NB4 (cell line): ENCODE measurements around the gene MAGI2.

ENCODE experiments used
- DNase-seq: peaks from one replicate; pipeline ENCODE4 v3.0.0; 2010; ENCODE audit warnings: low read depth
- H3K4me3 ChIP-seq: one replicate; pipeline ENCODE4 v1.5.1; 2011; ENCODE audit warnings: mild to moderate bottlenecking, low read depth, low read length, moderate library complexity
- MAX ChIP-seq: IDR thresholded peaks from 2 replicates; pipeline ENCODE4 v1.6.1; 2011; ENCODE audit warnings: low read depth, low read length
- MYC ChIP-seq: IDR thresholded peaks from 2 replicates; pipeline ENCODE4 v1.6.1; 2011; ENCODE audit warnings: low read depth, low read length
- POLR2A ChIP-seq: IDR thresholded peaks from 2 replicates; pipeline ENCODE4 v1.6.1; 2011; ENCODE audit warnings: mild to moderate bottlenecking; ENCODE audit not compliant: insufficient read length; ENCODE audit errors: extremely low read depth
- TF ChIP-seq, protein P1 (sequence below): IDR thresholded peaks from one replicate; pipeline ENCODE4 v1.5.1; 2012; ENCODE audit warnings: low read depth, low read length

The MAGI2 gene

DNA sequence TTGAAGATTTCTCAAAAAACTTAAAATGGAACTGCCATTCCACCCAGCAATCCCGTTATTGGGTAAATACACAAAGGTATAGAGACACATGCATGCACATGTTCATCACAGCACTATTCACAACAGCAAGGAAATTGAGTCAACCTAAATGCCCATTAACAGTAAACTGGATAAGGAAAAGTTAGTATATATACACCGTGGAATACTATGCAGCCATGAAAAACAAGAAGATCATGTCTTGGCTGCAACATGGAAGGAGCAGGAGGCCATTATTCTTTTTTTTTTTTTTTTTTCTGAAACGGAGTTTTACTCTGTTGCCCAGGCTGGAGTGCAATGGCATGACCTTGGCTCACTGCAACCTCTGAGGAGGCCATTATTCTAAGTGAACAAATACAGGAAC is 749.0 kb downstream of the MAGI2 start:
- H3K4me3 ChIP-seq: no peak overlapping the region
- no peak for TF ChIP-seq MAX
- TF ChIP-seq POLR2A: no peak
- TF ChIP-seq, protein P1, sequence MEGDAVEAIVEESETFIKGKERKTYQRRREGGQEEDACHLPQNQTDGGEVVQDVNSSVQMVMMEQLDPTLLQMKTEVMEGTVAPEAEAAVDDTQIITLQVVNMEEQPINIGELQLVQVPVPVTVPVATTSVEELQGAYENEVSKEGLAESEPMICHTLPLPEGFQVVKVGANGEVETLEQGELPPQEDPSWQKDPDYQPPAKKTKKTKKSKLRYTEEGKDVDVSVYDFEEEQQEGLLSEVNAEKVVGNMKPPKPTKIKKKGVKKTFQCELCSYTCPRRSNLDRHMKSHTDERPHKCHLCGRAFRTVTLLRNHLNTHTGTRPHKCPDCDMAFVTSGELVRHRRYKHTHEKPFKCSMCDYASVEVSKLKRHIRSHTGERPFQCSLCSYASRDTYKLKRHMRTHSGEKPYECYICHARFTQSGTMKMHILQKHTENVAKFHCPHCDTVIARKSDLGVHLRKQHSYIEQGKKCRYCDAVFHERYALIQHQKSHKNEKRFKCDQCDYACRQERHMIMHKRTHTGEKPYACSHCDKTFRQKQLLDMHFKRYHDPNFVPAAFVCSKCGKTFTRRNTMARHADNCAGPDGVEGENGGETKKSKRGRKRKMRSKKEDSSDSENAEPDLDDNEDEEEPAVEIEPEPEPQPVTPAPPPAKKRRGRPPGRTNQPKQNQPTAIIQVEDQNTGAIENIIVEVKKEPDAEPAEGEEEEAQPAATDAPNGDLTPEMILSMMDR: no peak
- TF ChIP-seq MYC: no peak
- no peak for DNase-seq

DNA sequence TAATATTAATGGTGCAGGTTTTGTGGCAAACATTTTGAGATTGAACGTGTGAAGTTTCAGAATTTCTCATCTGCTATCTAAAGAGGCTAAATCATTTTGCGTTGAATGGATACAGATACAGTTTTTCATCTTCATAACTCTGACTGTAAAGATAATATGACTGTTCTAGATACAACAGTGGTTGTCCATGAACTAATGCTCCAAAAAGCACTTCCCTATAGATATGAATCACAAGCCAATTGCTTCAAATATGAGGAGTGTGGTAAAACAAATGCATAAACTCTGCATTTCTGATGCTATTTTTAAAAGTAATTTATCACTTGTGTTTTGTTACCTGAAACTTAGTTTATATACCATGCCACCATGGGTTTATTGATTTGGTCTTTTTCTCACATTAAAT is 750.1 kb downstream of the MAGI2 start:
- DNase-seq: no peak
- TF ChIP-seq POLR2A: no peak
- no peak for TF ChIP-seq MYC
- TF ChIP-seq, protein P1: no peak
- H3K4me3 ChIP-seq: no peak overlapping the region

DNA sequence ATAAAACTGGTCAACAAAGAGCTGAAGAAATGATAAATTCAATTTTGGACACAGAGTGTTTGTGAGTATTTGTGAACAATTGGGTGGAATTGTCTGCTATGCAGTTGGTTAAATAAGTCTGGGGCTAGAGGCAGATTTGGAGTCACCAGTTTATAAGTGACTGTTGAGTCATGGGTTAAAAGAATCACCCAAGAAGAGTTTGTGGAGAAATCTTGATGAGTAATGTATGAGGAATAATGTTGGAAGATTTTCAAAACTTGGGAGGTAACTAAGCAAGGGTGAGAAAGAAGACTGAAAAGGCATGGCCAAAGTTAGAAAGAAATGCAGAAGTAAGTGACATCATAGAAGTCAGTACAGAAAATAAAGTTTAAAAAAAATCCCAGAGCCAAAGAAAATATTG is 750.7 kb downstream of the MAGI2 start:
- no peak overlapping the region for H3K4me3 ChIP-seq
- DNase-seq: no peak
- TF ChIP-seq POLR2A (no peak), MAX (no peak), MYC (no peak)
- TF ChIP-seq, protein P1: no peak

- no peak for TF ChIP-seq POLR2A
- TF ChIP-seq MAX: no peak
- TF ChIP-seq, protein P1: no peak
- TF ChIP-seq MYC: no peak
- no peak overlapping the region for H3K4me3 ChIP-seq
- no peak for DNase-seq
Measured at GRCh38 chr7:78695826-78696225, 757.6 kb downstream of the MAGI2 start.

GRCh38 chr7:78691584-78691983 is 761.9 kb downstream of the MAGI2 start:
- no peak overlapping the region for H3K4me3 ChIP-seq
- DNase-seq: peak; percentile 15
- TF ChIP-seq MYC (no peak), MAX (no peak), POLR2A (no peak)
- TF ChIP-seq, protein P1: no peak

DNA sequence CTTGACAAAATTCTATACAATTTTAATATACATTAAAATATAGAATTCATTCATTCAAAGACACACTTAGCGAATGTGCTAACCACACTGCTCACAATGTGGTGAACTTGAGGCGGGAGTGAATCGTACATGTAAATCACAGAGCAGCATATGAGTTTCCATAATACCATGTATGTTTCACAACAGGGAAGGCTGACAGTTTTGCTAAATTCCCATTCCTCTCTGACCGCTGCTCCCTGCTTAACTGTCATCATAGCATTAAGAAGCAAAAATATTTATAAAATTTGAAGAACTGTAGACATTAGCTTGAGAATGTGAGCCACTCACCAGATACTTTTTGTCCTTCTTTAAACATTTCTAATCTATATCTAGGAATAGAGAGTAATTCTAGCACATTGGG is 763.3 kb downstream of the MAGI2 start:
- no peak for DNase-seq
- H3K4me3 ChIP-seq: no peak overlapping the region
- TF ChIP-seq MAX: no peak
- TF ChIP-seq, protein P1: no peak
- TF ChIP-seq POLR2A: no peak
- no peak for TF ChIP-seq MYC
